ENCODE measurements around the gene TMEM52B. TPM values are rescaled to one million over a fixed set of nuclear protein-coding genes. Genes with fewer than 3 reads are reported as not detected.

TMEM52B gene
- total and polyA plus RNA-seq, 2 donors from 2014 or later, result 25.7 to 292 TPM

- peak; percentile 62 for TF ChIP-seq CTCF (IDR thresholded peaks at IDR 0.05; ENCODE audit: borderline replicate concordance, extremely low read depth, insufficient read depth)
- no peak overlapping the region for H3K9ac ChIP-seq (ENCODE audit: low read length in 3 of 3)
- H3K9me3 ChIP-seq (ENCODE audit: control insufficient read depth in 2 of 3, insufficient read depth in 1 of 3, low read length in 3 of 3), result no peaks in the 10 kb centered on the region
- FAIRE-seq (peak; percentile 42), DNase-seq (peak in 4 of 5 donors; percentile 48 to 71 (median 51))
- H3K4me3 ChIP-seq (ENCODE audit: low read length in 3 of 3), result no peak overlapping the region
- intact Hi-C loops (cut with DNase I), result no loop called here
- H3K36me3 ChIP-seq (ENCODE audit: control insufficient read depth in 2 of 3, insufficient read depth in 3 of 3, low read length in 3 of 3), result no peaks in the 10 kb centered on the region
- no peak overlapping the region for H3K27ac ChIP-seq (ENCODE audit: low read depth in 2 of 2, low read length in 2 of 2)
- no peaks in the 10 kb centered on the region for H3K4me1 ChIP-seq (ENCODE audit: control insufficient read depth in 2 of 3, insufficient read depth in 2 of 3, low read depth in 1 of 3, low read length in 3 of 3)
- H3K27me3 ChIP-seq (ENCODE audit: control insufficient read depth, insufficient read depth, low read length), result no peaks in the 10 kb centered on the region
These were observed 38.8 kb upstream of the TMEM52B start for GRCh38 chr12:10140001-10140400.

DNA sequence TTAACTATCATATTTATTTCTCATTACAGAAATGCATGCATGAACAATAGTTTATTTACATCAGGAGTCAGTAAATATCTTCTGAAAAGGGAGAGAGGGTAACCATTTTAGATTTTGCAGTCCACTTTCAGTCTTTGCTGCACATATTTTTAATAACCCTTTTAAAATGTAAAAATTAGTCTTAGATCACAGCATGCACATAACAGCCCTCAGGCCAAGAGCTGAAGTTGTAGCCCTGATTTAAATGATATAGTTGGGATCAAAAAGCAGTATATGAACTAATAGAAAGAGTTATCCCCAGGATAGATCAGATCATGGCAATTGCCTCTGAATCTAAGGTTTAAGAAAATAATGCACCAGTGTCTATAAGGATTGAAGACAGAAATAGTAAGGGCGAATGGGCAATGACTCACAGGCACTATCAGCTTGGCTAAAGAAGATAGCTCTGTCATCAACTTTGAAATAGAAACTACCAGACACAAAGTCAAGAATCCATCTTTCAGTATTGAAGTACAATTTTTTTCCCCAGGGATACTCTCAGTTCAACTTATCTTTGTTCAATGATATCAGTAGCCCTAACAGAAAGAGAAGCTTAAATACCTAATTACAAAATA lies 35.7 kb upstream of the TMEM52B start:
- Histone ChIP-seq H3K27me3 (ENCODE audit: control insufficient read depth, insufficient read depth, low read length) (no peaks in the 10 kb centered on the region), H3K36me3 (ENCODE audit: control insufficient read depth in 2 of 3, insufficient read depth in 3 of 3, low read length in 3 of 3) (no peaks in the 10 kb centered on the region), H3K9ac (ENCODE audit: low read length in 3 of 3) (no peak overlapping the region), H3K4me3 (ENCODE audit: low read length in 3 of 3) (no peak overlapping the region), H3K9me3 (ENCODE audit: control insufficient read depth in 2 of 3, insufficient read depth in 1 of 3, low read length in 3 of 3) (no peaks in the 10 kb centered on the region), H3K4me1 (ENCODE audit: control insufficient read depth in 2 of 3, insufficient read depth in 2 of 3, low read depth in 1 of 3, low read length in 3 of 3) (no peaks in the 10 kb centered on the region), H3K27ac (ENCODE audit: low read depth in 2 of 2, low read length in 2 of 2) (no peak overlapping the region)
- intact Hi-C loops (cut with DNase I), result no loop called here
- FAIRE-seq (no peak), DNase-seq (no peak)
- no peak for TF ChIP-seq CTCF (IDR thresholded peaks at IDR 0.05; ENCODE audit: borderline replicate concordance, extremely low read depth, insufficient read depth)

DNA sequence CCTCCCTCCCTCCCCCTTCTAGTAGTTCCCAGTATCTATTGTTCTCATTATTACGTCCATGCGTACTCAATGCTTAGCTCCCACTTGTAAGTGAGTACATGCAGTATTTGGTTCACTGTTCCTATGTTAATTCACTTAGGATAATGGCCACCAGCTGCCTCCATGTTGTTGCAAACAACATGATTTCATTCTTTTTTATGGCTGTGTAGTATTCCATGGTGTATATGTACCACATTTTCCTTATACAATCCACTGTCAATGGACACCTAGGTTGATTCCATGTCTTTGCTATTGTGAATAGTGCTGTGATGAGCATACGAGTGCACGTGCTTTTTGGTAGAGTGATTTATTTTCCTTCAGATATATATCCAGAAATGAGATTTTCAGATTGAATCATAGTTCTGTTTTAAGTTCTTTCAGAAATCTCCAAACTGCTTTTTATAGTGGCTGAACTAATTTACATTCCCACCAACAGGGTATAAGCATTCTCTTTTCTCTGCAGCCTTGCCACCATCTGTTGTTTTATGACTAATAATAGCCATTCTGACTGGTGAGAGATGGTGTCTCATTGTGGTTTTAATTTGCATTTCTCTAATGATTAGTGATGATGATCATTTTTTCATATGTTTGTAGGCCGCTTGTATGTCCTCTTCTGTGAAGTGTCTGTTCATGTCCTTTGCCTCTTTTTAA lies 31.0 kb upstream of the TMEM52B start:
- H3K27ac ChIP-seq (ENCODE audit: low read depth in 2 of 2, low read length in 2 of 2), result no peak overlapping the region
- no peaks in the 10 kb centered on the region for H3K36me3 ChIP-seq (ENCODE audit: control insufficient read depth in 2 of 3, insufficient read depth in 3 of 3, low read length in 3 of 3)
- DNase-seq (no peak), FAIRE-seq (no peak)
- H3K9ac ChIP-seq (ENCODE audit: low read length in 3 of 3), result no peak overlapping the region
- no peaks in the 10 kb centered on the region for H3K27me3 ChIP-seq (ENCODE audit: control insufficient read depth, insufficient read depth, low read length)
- intact Hi-C loops (cut with DNase I), result no loop called here
- TF ChIP-seq CTCF (IDR thresholded peaks at IDR 0.05; ENCODE audit: borderline replicate concordance, extremely low read depth, insufficient read depth), result no peak
- H3K9me3 ChIP-seq (ENCODE audit: control insufficient read depth in 2 of 3, insufficient read depth in 1 of 3, low read length in 3 of 3), result no peaks in the 10 kb centered on the region
- H3K4me3 ChIP-seq (ENCODE audit: low read length in 3 of 3), result no peak overlapping the region
- no peaks in the 10 kb centered on the region for H3K4me1 ChIP-seq (ENCODE audit: control insufficient read depth in 2 of 3, insufficient read depth in 2 of 3, low read depth in 1 of 3, low read length in 3 of 3)

Data from kidney (tissue), 14 donors.